Measurements from ENCODE around the gene NTNG1.

NTNG1 gene

DNA sequence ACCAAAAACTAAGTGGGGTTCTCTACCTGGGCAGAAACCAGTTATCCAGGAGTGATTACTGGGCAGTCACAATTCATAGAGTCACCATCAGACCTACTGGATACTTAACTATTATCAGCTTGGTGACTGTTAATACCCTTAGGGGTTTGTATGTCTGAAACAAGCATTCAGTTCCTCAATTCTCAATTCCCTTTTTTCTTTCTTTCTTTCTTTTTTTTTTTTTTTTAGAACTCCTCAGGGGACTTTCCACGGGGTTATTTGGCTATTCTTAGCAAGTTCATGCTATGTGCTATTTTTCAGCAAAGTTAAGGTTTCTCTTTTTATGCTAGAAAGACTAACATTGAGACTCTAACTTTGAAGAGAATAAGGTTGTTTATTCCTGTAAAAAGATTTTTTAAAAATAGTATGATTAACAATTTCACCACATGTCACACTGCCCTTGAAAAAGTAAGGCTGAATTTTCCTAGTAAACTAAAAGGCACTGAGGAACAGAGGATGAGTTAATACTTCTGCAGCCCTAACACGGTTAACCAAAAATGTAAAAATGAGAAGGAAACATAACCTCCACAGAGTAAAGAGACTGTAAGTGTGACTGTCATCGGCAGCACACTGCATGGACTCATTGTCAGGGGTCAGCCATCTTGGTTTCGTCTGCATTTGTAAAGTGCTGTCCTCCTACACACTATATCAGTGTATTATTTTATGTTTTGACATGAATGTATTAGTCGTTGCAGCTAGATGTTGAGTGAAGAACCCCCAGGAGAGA lies 310.2 kb downstream of the NTNG1 start:
- TF ChIP-seq POLR2A (IDR thresholded peaks at IDR 0.05; ENCODE audit: low read length) (no peak), GATA1 (IDR thresholded peaks at IDR 0.05; ENCODE audit: low read depth, low read length) (no peak)

DNA sequence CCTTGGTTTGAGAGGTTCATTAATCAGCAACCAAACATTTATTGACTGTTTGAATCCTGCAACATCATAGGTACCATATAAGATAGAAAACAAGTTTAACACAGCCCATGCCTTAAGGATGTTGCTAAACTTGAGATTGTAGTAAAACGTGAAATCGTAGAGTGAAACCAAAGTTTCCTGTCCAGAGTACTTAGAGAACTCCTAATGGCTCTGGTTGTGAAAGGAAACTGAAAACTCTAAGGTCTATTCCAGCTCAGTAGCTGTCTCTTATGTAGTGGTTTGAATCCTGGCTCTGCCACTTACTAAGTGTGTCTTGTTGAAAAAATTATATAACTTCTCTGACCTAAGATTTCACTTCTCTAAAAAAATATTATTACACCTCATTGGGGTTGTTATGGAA lies 310.9 kb downstream of the NTNG1 start:
- TF ChIP-seq POLR2A (IDR thresholded peaks at IDR 0.05; ENCODE audit: low read length) (no peak), GATA1 (IDR thresholded peaks at IDR 0.05; ENCODE audit: low read depth, low read length) (no peak)

More for the DNA sequence above, 310.2 kb downstream of the NTNG1 start:
- DNase-seq = no peak

DNA sequence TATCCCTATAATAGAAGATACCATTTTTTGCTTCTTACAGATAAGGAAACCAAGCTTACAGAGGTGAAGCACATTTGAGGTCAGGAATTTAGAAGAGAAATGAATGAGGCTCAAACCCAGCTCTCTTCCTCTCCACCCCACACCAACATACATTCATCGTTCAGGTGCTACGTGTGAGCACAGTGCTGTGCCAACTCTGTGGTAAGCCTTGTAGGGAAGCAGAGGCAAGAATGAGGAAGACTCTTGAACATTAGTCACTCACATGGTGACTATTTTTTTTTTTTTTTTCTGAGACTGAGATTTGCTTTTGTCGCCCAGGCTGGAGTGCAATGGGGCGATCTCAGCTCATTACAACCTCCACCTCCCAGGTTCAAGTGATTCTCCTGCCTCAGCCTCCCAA lies 314.0 kb downstream of the NTNG1 start:
- TF ChIP-seq GATA1 (IDR thresholded peaks at IDR 0.05; ENCODE audit: low read depth, low read length) = no peak
- no peak for TF ChIP-seq POLR2A (IDR thresholded peaks at IDR 0.05; ENCODE audit: low read length)
- no peak for DNase-seq

More for the DNA sequence above, 310.9 kb downstream of the NTNG1 start:
- no peak for DNase-seq

DNA sequence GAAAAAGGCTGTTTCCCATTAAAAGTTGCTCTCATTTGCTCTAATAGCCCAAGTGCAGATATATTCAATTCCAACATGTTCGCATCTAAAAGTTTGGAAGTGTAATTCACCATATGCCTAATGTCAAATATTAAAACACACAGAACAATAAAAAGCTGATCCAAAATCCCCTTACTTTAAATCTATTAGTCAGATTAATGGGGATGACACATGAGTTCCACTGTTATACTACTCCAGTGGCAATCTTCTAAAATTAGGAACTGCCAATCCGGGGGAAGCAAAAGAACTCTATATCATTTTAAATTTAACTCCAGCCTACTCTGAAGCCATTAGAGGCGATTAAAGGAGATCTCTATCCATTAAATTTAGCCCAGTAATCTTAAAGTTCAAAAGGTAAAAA lies 317.1 kb downstream of the NTNG1 start:
- DNase-seq = no peak
- TF ChIP-seq GATA1 (IDR thresholded peaks at IDR 0.05; ENCODE audit: low read depth, low read length) = no peak
- TF ChIP-seq POLR2A (IDR thresholded peaks at IDR 0.05; ENCODE audit: low read length) = no peak

DNA sequence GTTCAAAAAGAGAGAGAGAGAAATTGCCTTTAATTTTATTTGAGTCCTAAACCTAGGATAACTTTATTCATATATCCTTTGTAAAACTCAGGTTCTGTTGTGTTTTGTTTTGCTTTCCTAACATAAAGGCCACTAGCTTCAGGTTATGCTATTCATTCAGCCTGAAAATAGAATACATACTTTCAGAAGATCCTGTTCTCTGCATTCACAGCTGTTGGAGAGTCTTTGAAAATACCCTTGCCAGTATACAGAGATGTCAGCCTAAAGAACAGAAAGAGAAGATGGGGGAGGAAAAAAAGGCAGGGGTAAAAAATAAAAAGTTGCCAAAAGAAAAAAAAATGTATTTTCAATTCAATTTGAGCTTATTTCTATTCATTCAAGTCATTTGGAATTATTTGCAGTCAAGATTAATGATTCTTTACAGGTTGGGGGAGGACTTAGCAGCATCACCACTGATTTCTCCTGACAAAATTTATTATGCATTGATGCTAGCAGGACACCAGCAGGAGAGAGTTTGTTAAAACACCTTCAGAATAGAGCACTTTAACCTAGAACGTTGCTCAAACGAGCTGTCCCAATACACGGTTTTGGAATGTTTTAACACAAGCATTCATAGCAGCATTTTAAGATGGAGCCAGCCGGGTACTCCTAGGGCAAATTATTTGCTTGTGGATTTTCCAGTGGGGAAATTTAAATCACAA lies 318.5 kb downstream of the NTNG1 start:
- no peak for DNase-seq
- TF ChIP-seq POLR2A (IDR thresholded peaks at IDR 0.05; ENCODE audit: low read length) (no peak), GATA1 (IDR thresholded peaks at IDR 0.05; ENCODE audit: low read depth, low read length) (no peak)

DNA sequence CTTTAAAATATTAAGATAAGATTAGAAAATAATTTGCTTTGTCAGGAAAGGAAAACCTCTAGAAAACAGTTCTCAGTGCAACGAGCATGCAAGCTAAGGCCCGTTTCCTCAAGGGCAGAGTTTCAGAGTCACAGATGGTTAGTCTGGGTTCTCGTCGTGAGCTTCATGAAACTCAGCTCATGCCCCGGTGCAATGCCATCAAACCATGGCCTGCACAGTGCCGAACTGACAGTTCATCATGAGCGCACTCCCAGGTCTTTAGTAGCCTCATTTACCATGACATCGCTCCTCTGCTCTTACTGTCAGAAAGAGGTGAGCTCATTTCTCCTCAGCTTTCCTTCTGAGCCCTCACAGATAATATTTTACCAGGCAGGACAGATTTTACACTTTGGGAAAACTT lies 319.2 kb downstream of the NTNG1 start:
- no peak for DNase-seq
- no peak for TF ChIP-seq POLR2A (IDR thresholded peaks at IDR 0.05; ENCODE audit: low read length)

DNA sequence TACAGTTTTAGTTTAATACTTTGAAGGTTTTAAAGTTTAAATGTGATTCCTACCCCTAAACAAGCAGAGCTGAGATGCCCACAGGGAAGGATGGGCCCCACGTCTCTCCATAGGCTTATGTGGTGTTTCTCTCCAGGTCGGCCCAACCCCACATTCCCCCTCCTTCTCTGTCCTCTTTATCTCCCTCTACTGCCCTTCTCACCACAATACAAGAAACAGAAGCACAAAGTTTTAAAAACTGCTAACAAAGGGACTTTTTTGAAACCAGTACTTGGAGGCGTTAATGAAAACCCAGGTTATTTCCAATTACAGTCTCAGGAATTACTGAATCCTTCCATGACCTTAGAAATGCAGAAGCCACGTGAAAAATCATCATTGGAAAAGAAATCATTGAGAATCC lies 324.0 kb downstream of the NTNG1 start:
- no peak for DNase-seq
- no peak for TF ChIP-seq GATA1 (IDR thresholded peaks at IDR 0.05; ENCODE audit: low read depth, low read length)
- TF ChIP-seq POLR2A (IDR thresholded peaks at IDR 0.05; ENCODE audit: low read length) = no peak

DNA sequence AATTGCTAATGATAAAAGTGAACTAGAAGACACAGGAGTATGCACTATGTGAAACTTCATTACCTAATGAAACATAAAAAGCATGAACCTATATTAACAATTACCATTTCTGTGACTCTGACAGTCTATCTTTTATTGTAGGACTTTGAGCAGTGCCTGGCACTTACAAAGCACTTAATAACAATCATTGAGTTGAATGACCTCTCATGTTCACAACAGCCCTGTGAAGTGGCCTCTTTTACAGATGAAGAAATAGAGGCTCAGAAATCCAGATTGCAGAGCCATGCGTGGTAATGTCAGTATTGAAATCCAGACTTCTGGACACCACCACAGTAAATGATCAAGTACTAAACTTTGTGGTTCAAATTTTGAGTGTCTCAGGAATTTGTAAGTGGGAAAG lies 326.4 kb downstream of the NTNG1 start:
- TF ChIP-seq POLR2A (IDR thresholded peaks at IDR 0.05; ENCODE audit: low read length) (no peak), GATA1 (IDR thresholded peaks at IDR 0.05; ENCODE audit: low read depth, low read length) (no peak)
- no peak for DNase-seq

DNA sequence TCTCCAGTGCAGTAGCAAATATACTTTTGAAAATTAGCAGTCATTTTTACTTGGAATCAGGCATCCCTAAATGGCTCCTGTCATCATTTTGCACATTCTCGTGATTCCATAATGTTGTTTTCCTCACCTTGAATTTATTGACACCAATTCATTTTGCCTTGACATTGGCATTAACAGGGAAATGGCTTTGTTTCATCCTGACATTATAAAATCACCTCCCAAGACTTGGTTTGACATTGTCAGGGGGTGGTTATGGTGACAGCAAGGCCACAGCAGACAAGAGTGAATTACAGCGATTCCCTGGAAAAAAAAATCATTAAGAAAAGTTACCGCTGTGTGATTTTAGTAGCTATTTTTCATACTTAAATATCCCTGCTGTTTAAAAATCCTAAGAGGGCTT lies 327.0 kb downstream of the NTNG1 start:
- no peak for DNase-seq
- no peak for TF ChIP-seq POLR2A (IDR thresholded peaks at IDR 0.05; ENCODE audit: low read length)
- TF ChIP-seq GATA1 (IDR thresholded peaks at IDR 0.05; ENCODE audit: low read depth, low read length) = no peak

DNA sequence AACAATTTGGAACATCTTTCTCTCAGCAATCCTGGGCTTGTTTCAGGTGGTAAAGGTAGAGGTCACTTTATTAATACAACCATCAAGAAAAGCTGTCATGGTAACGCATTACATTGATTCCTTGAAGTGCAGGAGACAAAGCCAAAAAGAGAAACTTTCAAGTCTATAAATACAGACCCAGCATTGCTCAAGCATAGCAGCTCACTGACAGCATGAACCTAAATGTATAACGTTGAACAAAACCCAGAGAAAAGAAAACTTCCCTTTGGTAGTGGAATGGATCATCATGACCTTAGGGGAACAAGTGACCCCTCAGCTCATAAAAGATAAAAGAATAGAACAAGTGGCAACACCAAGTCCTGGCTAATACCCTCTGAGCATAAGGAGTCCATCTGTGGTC lies 332.2 kb downstream of the NTNG1 start:
- TF ChIP-seq GATA1 (IDR thresholded peaks at IDR 0.05; ENCODE audit: low read depth, low read length) = no peak
- DNase-seq = no peak

DNA sequence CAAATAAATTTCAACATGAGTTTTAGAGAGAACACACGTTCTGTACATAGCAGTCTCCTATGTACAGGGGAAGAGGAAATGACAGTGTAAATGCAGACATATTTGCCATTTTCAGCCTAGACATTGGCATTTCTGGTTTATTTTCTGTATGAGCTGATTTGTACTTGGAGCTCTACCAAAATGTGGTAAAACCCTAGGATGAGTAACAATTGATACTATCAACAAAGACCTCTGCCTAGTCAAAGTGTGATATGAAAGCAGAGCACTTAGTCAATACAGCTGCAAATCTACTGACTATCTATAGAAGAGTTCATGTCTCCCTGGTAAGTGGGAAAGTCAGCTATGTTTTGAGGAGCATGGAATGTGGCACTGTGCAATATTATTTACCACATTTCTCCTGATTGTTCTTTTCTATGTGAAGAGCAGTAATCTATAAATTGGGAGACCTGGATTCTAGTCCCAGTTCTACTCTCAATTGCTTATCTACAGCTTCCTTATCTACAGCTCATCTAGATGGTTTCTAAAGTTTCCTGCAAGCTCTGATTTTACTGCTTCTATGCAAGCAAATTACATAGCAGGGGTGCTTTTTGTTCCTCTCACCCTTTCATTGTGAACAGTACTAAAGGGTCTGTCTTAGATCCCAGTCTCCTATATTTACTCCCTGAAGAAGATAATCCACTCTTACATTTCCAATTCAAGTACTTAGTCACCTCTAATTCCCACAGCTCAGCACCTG lies 334.2 kb downstream of the NTNG1 start:
- no peak for DNase-seq
- TF ChIP-seq GATA1 (IDR thresholded peaks at IDR 0.05; ENCODE audit: low read depth, low read length) = no peak
- no peak for TF ChIP-seq POLR2A (IDR thresholded peaks at IDR 0.05; ENCODE audit: low read length)

DNA sequence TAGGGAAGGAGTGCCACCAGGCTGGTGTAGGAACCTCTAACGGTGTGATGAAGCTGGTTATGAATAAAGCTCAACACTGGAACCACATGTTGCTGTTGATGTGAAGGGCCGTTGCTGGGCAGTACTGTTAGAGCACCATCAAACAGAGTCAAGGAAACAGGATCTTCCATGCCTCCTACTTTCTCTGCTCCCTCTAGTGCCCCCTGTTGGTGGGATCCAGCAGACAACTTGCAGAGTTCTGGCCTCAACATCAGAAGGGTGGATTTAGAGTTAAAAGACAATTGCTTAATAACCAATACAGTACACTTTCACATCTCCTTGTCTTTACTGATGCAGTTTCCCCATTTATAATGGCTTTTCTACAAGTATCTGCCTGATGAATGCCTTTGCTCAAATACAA lies 336.4 kb downstream of the NTNG1 start:
- peak; percentile 8 to 38 for DNase-seq
- TF ChIP-seq GATA1 (IDR thresholded peaks at IDR 0.05; ENCODE audit: low read depth, low read length) (no peak), POLR2A (IDR thresholded peaks at IDR 0.05; ENCODE audit: low read length) (no peak)

DNA sequence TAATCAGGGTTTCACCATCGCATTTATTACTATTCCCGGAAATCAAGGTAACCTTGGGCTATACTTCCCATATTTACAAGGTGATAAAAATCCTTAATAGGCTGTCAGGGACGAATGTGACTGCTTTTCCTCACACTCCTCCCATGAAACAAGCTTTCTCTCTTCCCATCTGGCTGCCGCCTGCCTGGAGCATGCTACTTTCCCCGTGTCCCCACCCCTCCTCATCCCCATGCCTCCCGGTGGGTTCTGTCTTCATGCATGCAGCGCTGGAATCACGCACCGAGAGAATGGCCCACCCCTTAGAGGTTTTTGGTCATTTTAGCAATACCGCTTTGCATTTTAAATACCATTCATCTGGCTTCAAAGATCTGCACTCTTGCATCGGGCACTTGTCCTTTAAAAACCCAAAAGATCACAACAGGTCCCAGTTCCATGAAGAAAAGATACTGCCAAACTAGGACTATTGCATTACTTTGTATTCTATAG lies 339.1 kb downstream of the NTNG1 start:
- no peak for TF ChIP-seq POLR2A (IDR thresholded peaks at IDR 0.05; ENCODE audit: low read length)
- TF ChIP-seq GATA1 (IDR thresholded peaks at IDR 0.05; ENCODE audit: low read depth, low read length) = no peak
- DNase-seq = no peak

Measured in erythroblast (primary cell).